Nephron (organoid): ENCODE measurements around the gene ZNF711.
"Not testable (repeated sequence)": the region's sequence is repeated elsewhere in the genome, so short reads cannot be mapped to it uniquely, and the experiment has no call there.

Source experiments
- H3K27ac Mint-ChIP-seq, 3 experiments: 2 replicates each; pipeline ENCODE4 v1.8.0; 2020; ENCODE audit warnings: mixed read lengths in 3 of 3, mild to moderate bottlenecking in 2 of 3, moderate library complexity in 1 of 3
- H3K27me3 Mint-ChIP-seq: 2 replicates; pipeline ENCODE4 v1.8.0; 2021; ENCODE audit warnings: low read depth, mild to moderate bottlenecking, moderate library complexity, mixed read lengths
- H3K36me3 Mint-ChIP-seq: 2 replicates; pipeline ENCODE4 v1.8.0; 2020; ENCODE audit warnings: low read depth, mixed read lengths
- H3K4me1 Mint-ChIP-seq: 2 replicates; pipeline ENCODE4 v1.8.0; 2020; ENCODE audit warnings: mixed read lengths
- H3K4me3 Mint-ChIP-seq, 3 experiments: 2 replicates each; pipeline ENCODE4 v1.8.0; 2020; ENCODE audit warnings: mild to moderate bottlenecking in 3 of 3, mixed read lengths in 3 of 3, moderate library complexity in 2 of 3
- H3K9me3 Mint-ChIP-seq: 2 replicates; pipeline ENCODE4 v1.8.0; 2020; ENCODE audit warnings: mixed read lengths
- CTCF ChIP-seq, 3 experiments: fragments of 200-600 bp; sonication (generic); IDR thresholded peaks; one replicate each; pipeline ENCODE4 v1.5.0; 2021; ENCODE audit warnings: antibody characterized with exemption in 3 of 3; ENCODE audit not compliant: unreplicated experiment in 3 of 3

ZNF711 gene

GRCh38 chrX:85221361-85221760, 22.4 kb upstream of the ZNF711 start:
- Mint-ChIP-seq H3K4me1 (no peaks in the 10 kb centered on the region), H3K27ac (no peak overlapping the region), H3K36me3 (no peaks in the 10 kb centered on the region), H3K4me3 (no peak overlapping the region), H3K27me3 (no peaks in the 10 kb centered on the region), H3K9me3 (peaks cover 2% of the 10 kb centered on the region)
- TF ChIP-seq CTCF (IDR thresholded peaks at IDR 0.05; ENCODE audit: unreplicated experiment in 3 of 3), result no peak

- H3K4me1 Mint-ChIP-seq, result no peaks in the 10 kb centered on the region
- no peaks in the 10 kb centered on the region for H3K27me3 Mint-ChIP-seq
- no peak for TF ChIP-seq CTCF (IDR thresholded peaks at IDR 0.05; ENCODE audit: unreplicated experiment in 3 of 3)
- H3K36me3 Mint-ChIP-seq, result no peaks in the 10 kb centered on the region
- no peak overlapping the region for H3K27ac Mint-ChIP-seq
- no peak overlapping the region for H3K4me3 Mint-ChIP-seq
- peaks cover 2% of the 10 kb centered on the region for H3K9me3 Mint-ChIP-seq
Measured at GRCh38 chrX:85223359-85223758, 20.4 kb upstream of the ZNF711 start.

- TF ChIP-seq CTCF (IDR thresholded peaks at IDR 0.05; ENCODE audit: unreplicated experiment in 3 of 3), result no peak
- H3K27me3 Mint-ChIP-seq, result no peaks in the 10 kb centered on the region
- no peaks in the 10 kb centered on the region for H3K9me3 Mint-ChIP-seq
- peak overlapping the region; percentile 92 to 98 (median 92) for H3K4me3 Mint-ChIP-seq
- H3K27ac Mint-ChIP-seq, result peak overlapping the region; percentile 88 to 99 (median 97)
- peaks cover 16% of the 10 kb centered on the region for H3K4me1 Mint-ChIP-seq
- peaks cover 4% of the 10 kb centered on the region for H3K36me3 Mint-ChIP-seq
Measured at GRCh38 chrX:85243155-85243554, 636 bp upstream of the ZNF711 start.

GRCh38 chrX:85244450-85245211, 840 bp downstream of the ZNF711 start:
- Mint-ChIP-seq H3K27ac (peak overlapping the region; percentile 88 to 99 (median 97)), H3K4me3 (peak overlapping the region; percentile 92 to 98 (median 92)), H3K36me3 (peaks cover 11% of the 10 kb centered on the region), H3K4me1 (peaks cover 16% of the 10 kb centered on the region), H3K27me3 (no peaks in the 10 kb centered on the region), H3K9me3 (no peaks in the 10 kb centered on the region)
- TF ChIP-seq CTCF (IDR thresholded peaks at IDR 0.05; ENCODE audit: unreplicated experiment in 3 of 3), result no peak

GRCh38 chrX:85285286-85285685, 41.5 kb downstream of the ZNF711 start:
- not testable (repeated sequence) for H3K36me3 Mint-ChIP-seq, H3K27me3 Mint-ChIP-seq, H3K4me1 Mint-ChIP-seq, H3K27ac Mint-ChIP-seq, H3K4me3 Mint-ChIP-seq
- H3K9me3 Mint-ChIP-seq, result peaks cover 23% of the 10 kb centered on the region

- Mint-ChIP-seq H3K36me3 (no peaks in the 10 kb centered on the region), H3K27me3 (no peaks in the 10 kb centered on the region), H3K9me3 (peaks cover 31% of the 10 kb centered on the region), H3K4me3 (no peak overlapping the region), H3K4me1 (no peaks in the 10 kb centered on the region), H3K27ac (no peak overlapping the region)
- no peak for TF ChIP-seq CTCF (IDR thresholded peaks at IDR 0.05; ENCODE audit: unreplicated experiment in 3 of 3)
Measured at GRCh38 chrX:85288992-85289723, 45.4 kb downstream of the ZNF711 start.
